GM23248 (cell line): Measurements from ENCODE around the gene CYB5RL. TPM values are rescaled to one million over a fixed set of nuclear protein-coding genes. Genes with fewer than 3 reads are reported as not detected.
"Not testable (repeated sequence)": the region's sequence is repeated elsewhere in the genome, so short reads cannot be mapped to it uniquely, and the experiment has no call there.

Source experiments
- DNase-seq: peaks from one replicate; pipeline ENCODE4 v3.0.0-alpha.2; 2015
- H2AFZ ChIP-seq: fragments of 200-600 bp; sonication (generic); 2 replicates; pipeline ENCODE4 v1.6.1; 2016; ENCODE audit warnings: antibody characterized with exemption
- H3F3A ChIP-seq: fragments of 200-600 bp; sonication (generic); 2 replicates; pipeline ENCODE4 v1.6.1; 2016; ENCODE audit warnings: mild to moderate bottlenecking, antibody characterized with exemption, mixed run types; ENCODE audit not compliant: insufficient read depth
- H3K27ac ChIP-seq: fragments of 200-600 bp; sonication (generic); 2 replicates; pipeline ENCODE4 v1.5.1; 2016; ENCODE audit warnings: mild to moderate bottlenecking
- H3K27me3 ChIP-seq: fragments of 200-600 bp; sonication (generic); replicated peaks from 2 replicates; pipeline ENCODE4 v1.6.1; 2016; ENCODE audit warnings: mild to moderate bottlenecking; ENCODE audit not compliant: insufficient read depth
- H3K36me3 ChIP-seq: fragments of 200-600 bp; sonication (generic); 2 replicates; pipeline ENCODE4 v1.6.1; 2016; ENCODE audit warnings: low read depth, mild to moderate bottlenecking
- H3K4me1 ChIP-seq: fragments of 200-600 bp; sonication (generic); 2 replicates; pipeline ENCODE4 v1.6.1; 2016; ENCODE audit warnings: mild to moderate bottlenecking; ENCODE audit not compliant: insufficient read depth
- H3K4me2 ChIP-seq: fragments of 200-600 bp; sonication (generic); one replicate; pipeline ENCODE4 v1.6.1; 2016; ENCODE audit warnings: mild to moderate bottlenecking; ENCODE audit not compliant: unreplicated experiment
- H3K4me3 ChIP-seq: fragments of 200-600 bp; sonication (generic); 2 replicates; pipeline ENCODE4 v1.5.1; 2016; ENCODE audit warnings: mild to moderate bottlenecking
- H3K79me2 ChIP-seq: fragments of 200-600 bp; sonication (generic); 2 replicates; pipeline ENCODE4 v1.6.1; 2016; ENCODE audit warnings: mild to moderate bottlenecking; ENCODE audit not compliant: insufficient read depth
- H3K9ac ChIP-seq: fragments of 200-600 bp; sonication (generic); 2 replicates; pipeline ENCODE4 v1.6.1; 2016; ENCODE audit warnings: mild to moderate bottlenecking
- H3K9me2 ChIP-seq: fragments of 200-600 bp; sonication (generic); 2 replicates; pipeline ENCODE4 v1.6.1; 2016; ENCODE audit warnings: mixed run types, mild to moderate bottlenecking, moderate library complexity; ENCODE audit not compliant: insufficient read depth
- H3K9me3 ChIP-seq: fragments of 200-600 bp; sonication (generic); one replicate; pipeline ENCODE4 v1.6.1; 2017; ENCODE audit warnings: low read depth
- H4K20me1 ChIP-seq: fragments of 200-600 bp; sonication (generic); 2 replicates; pipeline ENCODE4 v1.6.0; 2016; ENCODE audit not compliant: insufficient read depth
- EZH2 ChIP-seq: fragments of 200-600 bp; sonication (generic); IDR thresholded peaks from 2 replicates; pipeline ENCODE4 v1.6.1; 2018; ENCODE audit warnings: antibody characterized with exemption, mild to moderate bottlenecking; ENCODE audit not compliant: insufficient read depth, poor library complexity, severe bottlenecking
- EZH2phosphoT487 ChIP-seq: fragments of 200-600 bp; sonication (generic); IDR thresholded peaks from 2 replicates; pipeline ENCODE4 v1.6.1; 2018; ENCODE audit warnings: antibody characterized with exemption, moderate library complexity, mild to moderate bottlenecking, low read depth; ENCODE audit not compliant: insufficient read depth
- WGBS, 2 experiments: methylation state at CpG; one replicate each; pipeline ENCODE4 v1.1.6; 2015 to 2017; ENCODE audit warnings: low lambda C conversion rate in 2 of 2, low coverage in 1 of 2; ENCODE audit errors: missing lambda C conversion rate in 2 of 2; 5-methylcytosine and 5-hydroxymethylcytosine counted together
- in situ Hi-C: fragments of 300-500 bp; cut with MboI; formaldehyde crosslinking; loops from 2 replicates; pipeline ENCODE4 v1.15.0; 2020
- polyA plus RNA-seq: library from polyadenylated mRNA; unstranded; fragments of >200 nt; fragmentation: Nextera tagmentation; extraction: Ambion mirVana; gene quantifications from 2 replicates; pipeline ENCODE4 v1.2.1, GENCODE V29; 2016
- total RNA-seq: library from RNA; depleted of rRNA; stranded (reverse); fragments of >200 nt; shearing (Covaris generic); gene quantifications from 2 replicates; pipeline ENCODE4 v1.2.3, GENCODE V29; 2014

The CYB5RL gene
- total and polyA plus RNA-seq, 2 experiments from 2014 or later = 2.5 to 3.3 TPM

DNA sequence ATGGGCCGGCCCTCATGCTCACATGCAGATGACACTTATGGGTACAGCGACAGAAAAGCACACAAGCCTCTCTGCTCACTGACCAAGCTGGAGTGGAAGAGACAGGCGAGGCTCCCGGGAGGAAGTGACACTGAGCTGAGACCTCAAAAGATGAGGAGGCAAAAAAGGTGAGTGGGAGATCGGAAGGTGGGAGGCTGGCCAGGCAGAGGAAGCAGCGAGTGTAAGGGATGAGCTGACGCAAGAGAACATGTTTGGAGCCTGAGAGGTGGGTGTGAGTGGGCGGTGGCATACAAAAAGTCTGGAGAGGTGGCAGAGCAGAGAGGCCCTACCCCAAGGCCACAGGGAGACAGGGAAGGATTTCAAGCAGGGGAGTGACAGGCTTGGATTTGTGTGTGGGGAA is 28.8 kb downstream of the CYB5RL start:
- Histone ChIP-seq H3K27ac (no peak overlapping the region), H3K9me2 (no peaks in the 10 kb centered on the region), H3K9me3 (no peaks in the 10 kb centered on the region), H3K4me2 (no peak overlapping the region), H3K4me3 (no peak overlapping the region), H3K27me3 (no peaks in the 10 kb centered on the region), H3K36me3 (no peaks in the 10 kb centered on the region), H2AFZ (no peak overlapping the region), H4K20me1 (no peaks in the 10 kb centered on the region), H3F3A (peaks cover 9% of the 10 kb centered on the region; the same call in 1 of the 2 replicates), H3K9ac (no peak overlapping the region), H3K79me2 (no peaks in the 10 kb centered on the region), H3K4me1 (no peaks in the 10 kb centered on the region)
- WGBS, 2 experiments = 71 to 80% methylated on average over 8 of the region's 8 CpGs
- no peak for TF ChIP-seq EZH2phosphoT487
- TF ChIP-seq EZH2 = no peak
- in situ Hi-C loops = no loop called here
- no peak for DNase-seq

DNA sequence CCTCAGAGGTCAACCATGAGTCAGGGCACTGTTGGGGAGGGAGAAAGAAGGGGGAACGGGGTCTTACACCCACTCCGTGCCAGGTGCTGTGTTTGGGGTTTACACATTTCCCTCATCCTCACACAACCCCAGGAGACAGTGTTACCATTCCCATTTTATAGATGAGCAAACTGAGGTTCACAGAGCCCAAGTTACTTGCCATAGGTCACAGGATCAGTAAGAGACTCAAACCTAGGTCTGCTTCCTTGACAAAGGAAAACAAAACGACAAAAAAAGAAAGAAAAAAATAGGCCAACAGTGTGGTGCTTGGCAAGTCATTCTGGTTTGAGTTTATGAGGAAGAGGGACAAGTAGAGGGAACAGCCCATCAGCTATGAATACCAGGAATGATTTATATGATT is 30.8 kb downstream of the CYB5RL start:
- H3K4me1 ChIP-seq = no peaks in the 10 kb centered on the region
- no peak for DNase-seq
- H3K27me3 ChIP-seq = no peaks in the 10 kb centered on the region
- peaks cover 9% of the 10 kb centered on the region; the same call in 1 of the 2 replicates for H3F3A ChIP-seq
- TF ChIP-seq EZH2phosphoT487 (no peak), EZH2 (no peak)
- no peaks in the 10 kb centered on the region for H3K9me2 ChIP-seq
- H3K9ac ChIP-seq = no peak overlapping the region
- H3K36me3 ChIP-seq = no peaks in the 10 kb centered on the region
- no peak overlapping the region for H3K4me3 ChIP-seq
- H3K9me3 ChIP-seq = no peaks in the 10 kb centered on the region
- no peaks in the 10 kb centered on the region for H3K79me2 ChIP-seq
- H3K4me2 ChIP-seq = no peak overlapping the region
- H4K20me1 ChIP-seq = no peaks in the 10 kb centered on the region
- no peak overlapping the region for H3K27ac ChIP-seq
- no peak overlapping the region for H2AFZ ChIP-seq
- in situ Hi-C loops = no loop called here
- 65 to 70% methylated on average over 3 of the region's 3 CpGs for WGBS, 2 experiments

DNA sequence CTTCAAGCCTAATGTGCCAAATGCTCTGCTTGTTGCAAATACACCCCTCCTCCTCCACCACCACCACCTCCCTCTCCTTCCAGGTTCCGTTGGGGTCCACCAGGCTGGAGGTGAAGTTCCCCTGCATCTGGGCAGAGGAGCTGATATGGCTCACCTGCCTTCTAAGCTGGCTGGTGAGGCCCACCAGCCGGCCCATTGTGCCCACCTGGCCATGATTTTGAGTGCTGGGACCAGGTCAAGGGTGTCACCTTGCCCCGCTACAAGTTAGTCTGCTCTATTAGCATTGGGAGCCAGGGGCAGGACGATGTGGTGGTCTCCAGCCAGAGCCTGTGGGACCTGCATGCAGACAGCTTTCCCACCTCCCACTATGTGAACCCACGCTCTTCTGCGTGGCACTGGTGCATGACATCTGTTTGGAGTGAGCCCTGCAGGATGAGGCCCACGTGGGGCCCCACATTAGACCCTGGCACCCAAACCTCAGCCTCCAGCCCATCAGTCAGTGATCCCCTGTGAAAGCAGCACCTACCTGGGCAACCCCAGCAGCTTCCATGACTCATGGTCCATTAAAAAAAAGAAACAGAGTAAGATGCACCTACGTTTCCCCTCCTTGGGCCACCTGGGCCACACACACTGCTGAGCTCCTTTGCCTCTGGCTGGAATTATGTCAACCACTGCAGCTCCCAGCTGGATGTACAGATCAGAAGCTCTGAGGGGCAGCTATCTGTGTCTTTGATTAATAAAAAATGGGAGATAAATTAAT is 31.4 kb downstream of the CYB5RL start:
- 75 to 83% methylated on average over 8 of the region's 8 CpGs for WGBS, 2 experiments
- DNase-seq = no peak
- in situ Hi-C loops = no loop called here
- peaks cover 9% of the 10 kb centered on the region; the same call in 1 of the 2 replicates for H3F3A ChIP-seq
- no peak overlapping the region for H3K9ac ChIP-seq
- no peaks in the 10 kb centered on the region for H3K9me3 ChIP-seq
- H3K4me1 ChIP-seq = no peaks in the 10 kb centered on the region
- no peak overlapping the region for H3K4me3 ChIP-seq
- H3K36me3 ChIP-seq = no peaks in the 10 kb centered on the region
- TF ChIP-seq EZH2phosphoT487 (no peak), EZH2 (no peak)
- H2AFZ ChIP-seq = no peak overlapping the region
- H3K27ac ChIP-seq = no peak overlapping the region
- H3K9me2 ChIP-seq = no peaks in the 10 kb centered on the region
- H3K79me2 ChIP-seq = no peaks in the 10 kb centered on the region
- no peaks in the 10 kb centered on the region for H4K20me1 ChIP-seq
- no peaks in the 10 kb centered on the region for H3K27me3 ChIP-seq
- H3K4me2 ChIP-seq = no peak overlapping the region

DNA sequence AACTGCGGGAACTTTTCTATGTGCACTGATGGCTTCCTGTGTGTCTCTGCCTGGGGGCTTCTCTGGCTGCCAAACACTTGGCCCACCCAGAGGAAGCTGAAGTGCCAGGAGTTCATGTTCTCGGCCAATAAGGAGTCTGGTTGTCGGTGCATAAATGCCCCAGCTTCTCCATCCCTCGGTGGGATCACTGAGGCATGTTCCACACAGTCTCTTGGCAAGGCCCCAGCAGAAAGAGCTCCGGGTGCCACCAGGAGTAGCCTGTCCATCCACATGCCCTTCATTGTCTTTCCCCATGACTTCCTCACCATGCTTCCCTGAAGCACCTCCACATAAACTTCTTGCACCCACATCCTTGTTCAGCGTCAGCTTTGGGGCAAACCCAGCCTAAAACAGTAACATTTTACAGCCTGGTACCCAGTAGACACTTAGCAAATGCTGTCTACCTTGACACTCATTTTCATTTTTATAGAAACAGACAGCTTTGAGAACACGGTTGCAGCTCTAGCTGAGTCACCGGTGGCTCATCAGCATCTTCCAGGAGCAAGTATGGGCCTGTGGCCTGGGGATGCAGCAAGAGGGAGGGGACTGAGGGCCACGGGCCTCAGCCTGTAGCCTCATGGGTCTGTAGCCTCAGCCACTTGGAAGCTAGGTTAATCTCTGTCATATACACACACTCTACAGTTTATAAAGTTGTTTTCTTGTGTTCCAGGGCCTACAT is 32.2 kb downstream of the CYB5RL start:
- WGBS, 2 experiments = 63 to 65% methylated on average over 9 of the region's 9 CpGs
- in situ Hi-C loops = no loop called here
- Histone ChIP-seq H3K9ac (no peak overlapping the region), H2AFZ (no peak overlapping the region), H3F3A (peaks cover 9% of the 10 kb centered on the region; the same call in 1 of the 2 replicates), H4K20me1 (no peaks in the 10 kb centered on the region), H3K4me1 (no peaks in the 10 kb centered on the region), H3K4me2 (no peak overlapping the region), H3K27ac (no peak overlapping the region), H3K9me2 (no peaks in the 10 kb centered on the region), H3K27me3 (no peaks in the 10 kb centered on the region), H3K36me3 (no peaks in the 10 kb centered on the region), H3K79me2 (no peaks in the 10 kb centered on the region), H3K9me3 (no peaks in the 10 kb centered on the region), H3K4me3 (no peak overlapping the region)
- TF ChIP-seq EZH2phosphoT487 = no peak
- no peak for TF ChIP-seq EZH2
- peak; percentile 71 for DNase-seq

DNA sequence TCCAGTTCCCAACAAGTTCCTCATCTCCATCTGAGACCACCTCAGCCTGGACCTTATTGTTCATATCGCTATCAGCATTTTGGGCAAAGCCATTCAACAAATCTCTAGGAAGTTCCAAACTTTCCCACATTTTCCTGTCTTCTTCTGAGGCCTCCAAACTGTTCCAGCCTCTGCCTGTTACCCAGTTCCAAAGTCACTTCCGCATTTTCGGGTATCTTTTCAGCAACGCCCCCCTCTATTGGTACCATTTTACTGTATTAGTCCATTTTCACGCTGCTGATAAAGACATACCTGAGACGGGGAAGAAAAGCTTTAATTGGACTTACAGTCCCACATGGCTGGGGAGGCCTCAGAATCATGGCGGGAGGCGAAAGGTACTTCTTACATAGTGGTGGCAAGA is 33.5 kb downstream of the CYB5RL start:
- H3K27me3 ChIP-seq, H3K4me2 ChIP-seq, DNase-seq, H3K9me2 ChIP-seq, in situ Hi-C loops, H3K4me1 ChIP-seq, H3K9ac ChIP-seq, H3K9me3 ChIP-seq, H4K20me1 ChIP-seq, H3K4me3 ChIP-seq, H3K79me2 ChIP-seq, H3K27ac ChIP-seq, H2AFZ ChIP-seq, H3F3A ChIP-seq, H3K36me3 ChIP-seq: not testable (repeated sequence)
- 83 to 86% methylated on average over 8 of the region's 8 CpGs for WGBS, 2 experiments
